Measurements from ENCODE around the gene TAF13. TPM values are rescaled to one million over a fixed set of nuclear protein-coding genes. Genes with fewer than 3 reads are reported as not detected.

Gene TAF13, protein sequence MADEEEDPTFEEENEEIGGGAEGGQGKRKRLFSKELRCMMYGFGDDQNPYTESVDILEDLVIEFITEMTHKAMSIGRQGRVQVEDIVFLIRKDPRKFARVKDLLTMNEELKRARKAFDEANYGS
- total RNA-seq = 102 and 219 TPM in 2 replicates

DNA sequence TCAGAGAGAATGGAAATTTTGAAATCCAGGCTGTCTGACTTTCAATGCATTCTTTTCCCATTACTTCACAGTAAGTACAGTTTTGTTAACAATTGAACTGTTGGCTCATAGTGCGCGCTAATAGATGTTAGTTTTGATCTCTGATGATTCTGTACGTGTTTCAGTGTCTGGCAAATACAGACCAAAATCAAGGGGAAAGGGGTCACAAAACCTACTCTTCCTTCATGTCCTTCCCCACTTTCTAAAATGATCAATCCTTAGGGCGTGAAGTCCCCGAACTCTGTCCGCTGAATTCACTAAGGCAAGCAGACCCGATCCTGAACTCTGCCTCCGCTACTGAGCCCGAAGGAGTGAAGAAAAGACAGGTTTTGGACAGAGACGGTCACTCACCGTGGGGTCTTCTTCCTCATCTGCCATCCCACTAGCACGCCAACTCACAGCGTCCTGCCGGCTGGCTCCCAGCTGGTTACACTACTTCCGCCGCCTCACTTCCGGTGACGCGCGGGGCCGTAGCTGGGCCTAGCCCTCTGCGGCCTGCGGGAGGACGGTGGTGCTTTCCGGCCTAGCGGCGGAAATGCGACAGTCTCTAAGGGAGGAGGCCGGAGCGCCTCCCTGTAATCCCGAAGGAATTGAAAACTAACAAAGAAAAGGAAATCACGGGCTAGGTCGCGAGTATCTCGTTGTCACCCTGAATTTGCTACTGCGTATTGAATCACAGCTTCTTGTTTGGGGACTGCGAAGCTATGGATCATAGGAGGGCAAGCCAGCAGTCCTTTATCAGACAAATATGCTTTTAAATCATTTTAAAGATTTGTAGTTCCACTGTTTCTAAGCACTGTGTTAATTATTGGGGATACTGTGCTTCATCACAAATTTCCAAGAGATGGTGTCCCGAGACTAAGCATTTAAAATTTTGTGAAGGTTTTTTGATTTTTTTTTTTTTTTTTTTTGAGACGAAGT, at the start of gene TAF13:
TAF13 (minus strand) TSS at position 473 of the 960 bp plus-strand sequence; CDS start at position 417, 56 bp downstream.

DNA sequence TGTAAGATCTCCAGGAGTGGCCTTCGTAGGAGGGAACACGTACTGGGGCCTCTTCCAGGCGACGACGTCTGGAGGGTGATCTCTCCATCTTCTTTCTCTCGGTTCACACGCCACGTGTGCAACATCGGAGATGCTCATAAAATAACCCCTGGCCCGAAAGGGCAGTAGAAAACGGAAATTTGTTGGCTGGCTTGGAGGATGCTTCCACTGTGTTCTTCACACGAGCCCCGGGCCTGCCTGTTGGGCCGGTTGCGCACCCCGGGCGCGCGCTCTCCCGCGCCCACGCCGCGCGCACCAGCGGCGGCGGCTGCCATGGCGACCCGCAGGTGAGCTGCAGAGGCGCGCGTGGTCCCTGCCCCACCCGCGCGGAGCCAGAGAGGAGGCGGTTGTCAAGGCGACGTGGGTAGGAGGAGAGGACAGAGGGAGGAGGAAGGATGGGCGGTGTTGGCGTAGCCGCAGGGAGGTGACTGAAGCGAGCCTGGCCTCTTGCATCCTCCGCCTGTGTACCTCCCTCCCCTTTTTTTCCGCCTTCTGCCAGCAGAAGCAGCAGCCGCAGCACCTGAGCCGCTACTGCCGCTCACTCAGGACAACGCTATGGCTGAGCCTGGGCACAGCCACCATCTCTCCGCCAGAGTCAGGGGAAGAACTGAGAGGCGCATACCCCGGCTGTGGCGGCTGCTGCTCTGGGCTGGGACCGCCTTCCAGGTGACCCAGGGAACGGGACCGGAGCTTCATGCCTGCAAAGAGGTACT, 38.0 kb upstream of the TAF13 start, which contains the start of gene ELAPOR1:
ELAPOR1 (plus strand) TSS at position 526 of the 752 bp plus-strand sequence; CDS start at position 595, 69 bp downstream.

DNA sequence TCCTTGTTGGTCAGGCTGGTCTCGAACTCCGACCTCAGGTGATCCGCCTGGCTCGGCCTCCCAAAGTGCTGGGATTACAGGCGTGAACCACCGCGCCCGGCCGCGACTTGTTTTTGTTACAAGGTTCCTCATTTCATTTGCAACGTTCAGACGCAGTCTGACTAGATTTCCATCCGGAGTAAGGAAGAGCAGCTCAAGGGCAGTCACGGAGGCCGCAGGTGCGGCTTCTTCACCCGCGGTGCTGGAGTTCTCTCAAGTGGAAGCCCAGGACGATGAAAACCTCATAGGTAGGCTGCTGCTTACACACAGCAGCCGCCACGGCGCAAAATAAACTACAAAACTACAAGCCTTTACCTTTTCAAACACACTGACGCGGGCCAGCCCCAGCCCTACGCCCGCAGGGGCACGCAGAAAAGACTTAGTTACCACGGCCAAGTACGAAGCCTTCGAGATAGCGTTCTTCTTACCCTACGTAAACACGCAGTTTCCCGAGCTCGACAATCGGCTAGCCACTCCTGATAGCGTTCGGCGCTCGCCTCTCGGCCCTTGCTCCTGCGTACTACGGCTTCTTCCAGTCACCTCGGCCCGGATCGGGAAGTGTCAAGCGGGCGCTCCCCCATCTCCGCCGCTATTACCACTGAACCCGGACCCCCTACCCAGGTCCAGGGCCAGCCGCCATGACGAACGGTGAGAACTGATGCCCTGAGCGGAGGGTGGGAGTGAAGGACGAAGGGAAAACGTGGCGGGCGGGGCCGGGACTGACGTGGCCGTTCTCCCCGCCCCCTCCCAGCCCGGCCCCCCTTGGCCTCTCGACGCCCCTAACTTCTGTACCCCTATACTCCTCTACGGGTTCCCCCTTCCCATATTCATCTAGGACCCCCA, 14.6 kb upstream of the TAF13 start, which contains the start of gene TMEM167B:
TMEM167B (plus strand) TSS at position 569 of the 882 bp plus-strand sequence; CDS start at position 678, 109 bp downstream.

DNA sequence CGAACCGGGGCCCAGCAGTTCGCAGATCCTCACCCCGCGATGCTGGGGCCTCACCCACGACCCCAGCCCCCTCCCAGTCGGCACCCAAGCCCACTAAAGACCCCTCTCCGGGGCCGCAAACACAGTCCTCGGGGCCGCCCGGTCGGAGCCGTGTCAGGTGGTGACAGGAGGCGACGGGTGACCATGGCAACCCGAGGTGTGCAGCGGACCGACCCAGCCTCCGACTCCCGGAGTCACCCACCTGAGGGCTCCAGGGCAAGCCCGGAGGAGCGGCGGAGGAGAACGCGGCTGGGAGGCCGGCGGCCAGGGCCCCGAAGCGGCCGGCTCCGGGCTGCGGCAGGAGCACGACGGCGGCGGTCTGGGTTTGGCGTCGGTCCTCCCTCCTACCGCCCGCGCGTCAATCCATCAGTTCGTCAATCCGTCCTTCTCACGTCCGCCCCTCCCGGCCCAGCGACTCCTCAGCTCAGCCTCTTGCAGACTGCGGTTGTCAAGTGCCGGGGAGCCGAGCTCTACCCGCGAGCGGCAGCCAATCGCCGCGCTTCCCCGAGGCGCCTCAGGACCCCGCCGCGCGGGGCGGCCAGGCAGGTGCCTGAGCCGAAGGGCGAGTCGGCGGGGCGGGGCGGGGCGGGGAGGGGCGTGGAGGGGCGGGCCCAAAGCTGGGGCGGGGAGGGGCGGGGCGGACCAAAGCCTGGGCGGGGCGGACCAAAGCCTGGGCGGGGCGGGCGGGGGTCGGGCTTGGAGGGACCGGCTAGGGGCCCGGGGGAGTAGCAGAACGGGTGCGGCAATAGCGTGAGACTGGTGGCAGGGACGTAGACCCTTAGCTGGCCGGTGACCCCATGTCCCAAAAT, 34.0 kb downstream of the TAF13 start, which contains the start of gene WDR47:
WDR47 (minus strand) TSS at position 482 of the 848 bp plus-strand sequence. CDS start 18,590 bp downstream, outside the sequence.

Small RNA genes within 50 kb of the gene (small RNA-seq; reads per million reads assigned to genes)
- not detected for gene AL356488.2 (ENCODE audit: low replicate concordance)
- gene BX679664.1 (ENCODE audit: low replicate concordance) = not detected

Other genes starting within 250 kb of the TAF13 start
- gene AKNAD1, start 218.9 kb downstream of the TAF13 start, total RNA-seq = not detected in 2 replicates
- 6.8 and 38.8 TPM in 2 replicates for gene GPSM2, start 199.0 kb downstream of the TAF13 start, total RNA-seq
- 42.8 and 51.9 TPM in 2 replicates for gene CLCC1, start 112.5 kb downstream of the TAF13 start, total RNA-seq
- 13.8 and 23.6 TPM in 2 replicates for gene WDR47, start 33.9 kb downstream of the TAF13 start, total RNA-seq
- 22.1 and 24.5 TPM in 2 replicates for gene TMEM167B, start 14.8 kb upstream of the TAF13 start, total RNA-seq
- 0.22 and 0.43 TPM in 2 replicates for gene ELAPOR1, start 38.1 kb upstream of the TAF13 start, total RNA-seq
- 232 and 490 TPM in 2 replicates for gene SARS1, start 137.9 kb upstream of the TAF13 start, total RNA-seq
- gene CELSR2, start 173.5 kb upstream of the TAF13 start, total RNA-seq = 1.3 and 1.8 TPM in 2 replicates
- 2.4 and 31.5 TPM in 2 replicates for gene PSRC1, start 207.1 kb upstream of the TAF13 start, total RNA-seq
- gene MYBPHL, start 231.0 kb upstream of the TAF13 start, total RNA-seq = not detected in 2 replicates

Measured in placental pericyte (primary cell).